ENCODE measurements around the gene DBX1. TPM values are rescaled to one million over a fixed set of nuclear protein-coding genes. Genes with fewer than 3 reads are reported as not detected.

Gene DBX1
- total RNA-seq, 1 experiment from 2014 or later, result 0.15 TPM

GRCh38 chr11:20120134-20120925 is 39.9 kb downstream of the DBX1 start:
- Histone ChIP-seq H3K4me2 (ENCODE audit: insufficient read depth, insufficient read length, low read length) (no peak overlapping the region), H3K56ac (ENCODE audit: insufficient read length, low read depth, low read length) (no peak overlapping the region), H2AK5ac (ENCODE audit: insufficient read length, low read length) (no peak overlapping the region), H3K27me3 (ENCODE audit: insufficient read depth, low read length) (no peaks in the 10 kb centered on the region), H3K9ac (ENCODE audit: extremely low read depth, insufficient read length, low read length) (no peak overlapping the region), H4K5ac (ENCODE audit: insufficient read length, low read depth, low read length) (no peak overlapping the region), H4K91ac (ENCODE audit: insufficient read length, low read depth, low read length) (no peak overlapping the region), H3K23me2 (ENCODE audit: insufficient read length, low read depth, low read length, poor library complexity, severe bottlenecking) (no peaks in the 10 kb centered on the region), H3K79me1 (ENCODE audit: insufficient read depth, low read depth, low read length, poor library complexity, severe bottlenecking) (no peaks in the 10 kb centered on the region), H3K4ac (ENCODE audit: low read depth, low read length) (no peak overlapping the region), H4K8ac (replicated peaks; ENCODE audit: insufficient read length, low read depth, low read length) (no peak overlapping the region), H3K9me3 (ENCODE audit: control insufficient read depth, low read depth, low read length) (no peaks in the 10 kb centered on the region), H2BK15ac (ENCODE audit: low read depth, low read length) (no peak overlapping the region), H3K79me2 (ENCODE audit: insufficient read depth, low read length) (no peaks in the 10 kb centered on the region), H2BK20ac (ENCODE audit: low read depth, low read length, poor library complexity, severe bottlenecking) (no peak overlapping the region), H3K14ac (ENCODE audit: insufficient read depth, low read length) (no peak overlapping the region), H3K4me1 (ENCODE audit: insufficient read depth, low read length) (no peaks in the 10 kb centered on the region), H2BK120ac (ENCODE audit: low read depth, low read length, poor library complexity, severe bottlenecking) (no peak overlapping the region), H2AFZ (ENCODE audit: low read length) (no peak overlapping the region), H3K27ac (ENCODE audit: insufficient read length, low read depth, low read length) (no peak overlapping the region), H2BK12ac (ENCODE audit: insufficient read length, low read depth, low read length) (no peak overlapping the region), H3K18ac (ENCODE audit: insufficient read length, low read depth, low read length) (no peak overlapping the region), H4K20me1 (ENCODE audit: control insufficient read depth, insufficient read depth, insufficient read length) (no peaks in the 10 kb centered on the region), H2BK5ac (ENCODE audit: insufficient read length, low read length) (no peak overlapping the region), H3K23ac (ENCODE audit: insufficient read length, low read depth, low read length) (no peak overlapping the region), H3T11ph (ENCODE audit: low read length) (no peak overlapping the region)
- Mint-ChIP-seq H3K27me3 (ENCODE audit: low read depth) (no peaks in the 10 kb centered on the region; the same call in 1 of the 2 replicates), H3K4me3 (no peak overlapping the region), H3K36me3 (ENCODE audit: insufficient read depth in 1 of 3, low read depth in 3 of 3) (peaks cover 25 to 43% (median 41%) of the 10 kb centered on the region in 3 experiments; a peak in 6 of 7 replicates), H3K9me3 (no peaks in the 10 kb centered on the region), H3K4me1 (no peaks in the 10 kb centered on the region), H3K27ac (peak overlapping the region in 1 of 3 experiments; percentile 9; a peak in 1 of 7 replicates)
- no peak for DNase-seq
- WGBS (ENCODE audit: extremely low coverage, insufficient read length, low lambda C conversion rate), result no CpG with 5 or more reads among the region's 7 CpGs
- TF ChIP-seq CTCF (conservative IDR thresholded peaks at IDR 0.05), result no peak
